ENCODE results near the gene PIK3CA.

PIK3CA gene

DNA sequence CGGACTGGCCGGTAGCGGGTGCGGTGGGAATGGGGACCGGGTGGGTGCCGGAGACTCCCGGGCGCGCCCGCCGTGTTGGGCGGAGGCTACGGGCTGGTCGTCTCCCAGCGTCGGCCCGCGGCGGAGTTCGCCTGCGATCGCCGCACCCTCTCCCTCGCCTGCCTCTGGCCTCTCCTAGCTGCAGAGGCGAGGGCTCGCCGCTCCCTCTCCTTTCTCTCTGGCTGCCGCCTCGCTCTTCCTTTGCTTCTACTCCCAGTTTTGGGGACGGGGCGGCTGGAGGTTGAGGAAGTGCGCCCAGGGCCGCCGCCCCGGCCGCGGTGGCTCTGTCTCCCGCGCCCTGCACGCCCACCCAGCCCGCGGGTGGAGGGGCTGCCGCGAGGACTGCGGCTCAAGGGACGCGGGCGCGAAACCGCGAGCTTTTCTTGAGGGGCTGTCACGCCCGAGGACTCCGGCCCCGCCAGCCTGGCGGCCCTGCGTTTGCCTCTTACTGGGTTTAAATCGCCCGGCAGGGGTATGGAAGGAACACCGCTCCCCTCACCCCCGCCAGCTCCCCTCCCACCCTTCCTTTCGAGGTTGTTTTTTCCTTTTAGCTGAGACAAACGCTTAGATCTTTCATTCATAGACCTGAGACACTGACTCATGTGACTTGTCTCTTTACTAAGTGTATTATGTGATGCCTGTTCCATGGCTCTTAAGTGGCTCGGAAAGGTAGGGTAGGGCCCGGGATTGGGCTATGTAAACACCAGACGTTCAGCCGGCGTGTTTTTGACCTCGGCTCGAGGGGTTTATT, 654 bp downstream of the PIK3CA start:
- TF ChIP-seq YY1 (IDR thresholded peaks at IDR 0.05; ENCODE audit: insufficient read depth, insufficient read length) (no peak), ZNF274 (IDR thresholded peaks at IDR 0.05; ENCODE audit: low read depth, low read length) (no peak), SUZ12 (IDR thresholded peaks at IDR 0.05; ENCODE audit: extremely low read depth, insufficient read depth, insufficient read length) (no peak)
- no peak for DNase-seq (ENCODE audit: low read depth, low spot score)
- no peaks in the 10 kb centered on the region for H3K27me3 ChIP-seq (ENCODE audit: insufficient read depth, insufficient read length)
- peak overlapping the region; percentile 92 for H3K9ac ChIP-seq (ENCODE audit: insufficient read length, low read depth)
- H3K9me3 ChIP-seq (ENCODE audit: insufficient read depth, low read length), result no peaks in the 10 kb centered on the region
- H3K4me1 ChIP-seq (ENCODE audit: insufficient read depth, insufficient read length), result no peaks in the 10 kb centered on the region
- H3K4me3 ChIP-seq (ENCODE audit: insufficient read length, low read depth), result peak overlapping the region; percentile 82
- no peaks in the 10 kb centered on the region for H3K36me3 ChIP-seq (ENCODE audit: insufficient read depth, insufficient read length, low read length)

DNA sequence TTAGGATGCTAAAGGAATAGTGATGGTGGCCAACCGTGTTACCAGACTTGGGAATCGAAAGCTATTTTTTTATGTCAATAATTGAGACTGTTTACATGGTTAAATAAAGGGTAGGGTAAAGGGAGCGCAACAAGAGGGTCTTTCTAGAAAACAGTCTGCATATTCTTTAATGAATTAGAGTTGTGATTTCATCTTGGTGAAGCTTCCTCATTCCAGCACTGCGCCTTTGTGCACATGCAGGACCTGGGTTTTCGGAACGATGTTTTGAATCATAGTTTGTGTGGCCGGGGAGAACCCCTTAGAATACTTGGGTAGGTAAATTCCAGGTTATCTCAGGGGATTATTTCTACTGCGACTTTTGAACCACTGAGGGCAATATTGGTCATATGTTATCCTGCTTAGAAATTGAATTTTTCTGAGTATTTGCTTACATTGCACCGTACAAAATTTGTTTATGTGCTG, 1.3 kb downstream of the PIK3CA start:
- Histone ChIP-seq H3K9ac (ENCODE audit: insufficient read length, low read depth) (peak overlapping the region; percentile 92), H3K27me3 (ENCODE audit: insufficient read depth, insufficient read length) (no peaks in the 10 kb centered on the region), H3K4me1 (ENCODE audit: insufficient read depth, insufficient read length) (no peaks in the 10 kb centered on the region), H3K9me3 (ENCODE audit: insufficient read depth, low read length) (no peaks in the 10 kb centered on the region), H3K4me3 (ENCODE audit: insufficient read length, low read depth) (peak overlapping the region; percentile 82), H3K36me3 (ENCODE audit: insufficient read depth, insufficient read length, low read length) (no peaks in the 10 kb centered on the region)
- no peak for DNase-seq (ENCODE audit: low read depth, low spot score)
- TF ChIP-seq YY1 (IDR thresholded peaks at IDR 0.05; ENCODE audit: insufficient read depth, insufficient read length), result no peak
- no peak for TF ChIP-seq SUZ12 (IDR thresholded peaks at IDR 0.05; ENCODE audit: extremely low read depth, insufficient read depth, insufficient read length)
- no peak for TF ChIP-seq ZNF274 (IDR thresholded peaks at IDR 0.05; ENCODE audit: low read depth, low read length)

DNA sequence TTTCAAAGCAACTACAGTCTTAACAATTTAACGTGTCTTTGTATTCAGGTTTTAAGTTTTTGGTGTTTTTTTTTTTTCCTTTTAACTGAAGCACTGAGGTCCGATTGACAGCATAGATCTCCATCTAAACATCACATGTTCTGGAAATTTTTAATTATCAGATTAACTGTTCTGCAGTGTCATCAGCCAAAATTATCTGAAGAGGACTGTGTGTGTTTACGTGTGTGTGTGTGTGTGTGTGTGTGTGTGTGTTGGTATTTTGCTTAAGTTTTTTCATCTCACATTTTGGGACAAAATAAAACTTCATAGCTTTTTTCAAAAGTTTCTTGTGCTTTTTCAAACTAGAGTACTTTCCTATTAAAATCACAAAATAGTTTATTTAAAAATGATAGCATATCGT, 1.8 kb downstream of the PIK3CA start:
- Histone ChIP-seq H3K4me3 (ENCODE audit: insufficient read length, low read depth) (peak overlapping the region; percentile 82), H3K4me1 (ENCODE audit: insufficient read depth, insufficient read length) (no peaks in the 10 kb centered on the region), H3K36me3 (ENCODE audit: insufficient read depth, insufficient read length, low read length) (no peaks in the 10 kb centered on the region), H3K27me3 (ENCODE audit: insufficient read depth, insufficient read length) (no peaks in the 10 kb centered on the region), H3K9ac (ENCODE audit: insufficient read length, low read depth) (no peak overlapping the region), H3K9me3 (ENCODE audit: insufficient read depth, low read length) (no peaks in the 10 kb centered on the region)
- TF ChIP-seq SUZ12 (IDR thresholded peaks at IDR 0.05; ENCODE audit: extremely low read depth, insufficient read depth, insufficient read length) (no peak), YY1 (IDR thresholded peaks at IDR 0.05; ENCODE audit: insufficient read depth, insufficient read length) (no peak), ZNF274 (IDR thresholded peaks at IDR 0.05; ENCODE audit: low read depth, low read length) (no peak)
- DNase-seq (ENCODE audit: low read depth, low spot score), result no peak

DNA sequence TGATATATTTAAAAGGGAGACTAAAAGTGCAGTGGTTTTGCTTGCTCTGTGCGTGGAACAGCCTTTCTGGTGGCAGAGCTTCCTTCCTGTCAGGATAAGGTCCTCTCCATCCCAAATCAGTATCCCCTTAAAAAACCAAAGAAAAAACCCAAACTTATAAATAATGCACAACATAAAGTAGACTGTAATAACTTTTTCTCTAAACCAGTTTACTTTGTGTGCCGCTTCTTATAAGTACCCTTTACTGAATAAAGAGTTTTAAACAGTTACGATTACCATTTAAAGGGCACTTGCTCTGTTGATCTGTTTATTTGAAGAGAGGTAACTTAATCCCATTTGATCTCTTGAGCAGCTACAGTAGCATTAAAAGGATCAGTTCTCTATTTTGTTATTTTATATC, 2.5 kb downstream of the PIK3CA start:
- Histone ChIP-seq H3K9ac (ENCODE audit: insufficient read length, low read depth) (no peak overlapping the region), H3K9me3 (ENCODE audit: insufficient read depth, low read length) (no peaks in the 10 kb centered on the region)

DNA sequence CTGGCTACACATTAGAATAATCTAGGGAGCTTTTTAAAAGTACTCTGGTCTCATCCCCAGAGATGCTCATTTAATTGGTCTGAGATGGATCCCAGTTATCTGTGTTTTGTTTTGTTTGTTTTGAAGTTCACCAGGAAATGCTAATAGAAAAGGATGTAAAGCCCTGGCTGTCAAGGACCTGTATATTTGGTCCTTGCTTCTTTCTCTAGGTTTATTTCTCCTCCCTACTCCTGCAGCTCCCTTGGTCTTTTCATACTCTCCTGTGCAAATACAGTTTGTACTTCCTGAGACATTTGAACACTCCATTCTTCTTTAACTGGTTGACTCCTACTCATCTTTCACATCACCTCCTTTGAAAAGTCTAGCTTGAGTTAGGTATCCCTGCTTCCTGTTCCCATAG, 3.3 kb downstream of the PIK3CA start:
- H3K36me3 ChIP-seq (ENCODE audit: insufficient read depth, insufficient read length, low read length), result no peaks in the 10 kb centered on the region
- H3K9ac ChIP-seq (ENCODE audit: insufficient read length, low read depth), result no peak overlapping the region
- no peak for DNase-seq (ENCODE audit: low read depth, low spot score)
- no peak overlapping the region for H3K4me3 ChIP-seq (ENCODE audit: insufficient read length, low read depth)
- no peaks in the 10 kb centered on the region for H3K4me1 ChIP-seq (ENCODE audit: insufficient read depth, insufficient read length)
- no peaks in the 10 kb centered on the region for H3K27me3 ChIP-seq (ENCODE audit: insufficient read depth, insufficient read length)
- no peaks in the 10 kb centered on the region for H3K9me3 ChIP-seq (ENCODE audit: insufficient read depth, low read length)
- TF ChIP-seq ZNF274 (IDR thresholded peaks at IDR 0.05; ENCODE audit: low read depth, low read length) (no peak), SUZ12 (IDR thresholded peaks at IDR 0.05; ENCODE audit: extremely low read depth, insufficient read depth, insufficient read length) (no peak), YY1 (IDR thresholded peaks at IDR 0.05; ENCODE audit: insufficient read depth, insufficient read length) (no peak)

More for the DNA sequence above, 2.5 kb downstream of the PIK3CA start:
- DNase-seq (ENCODE audit: low read depth, low spot score), result no peak
- Histone ChIP-seq H3K4me1 (ENCODE audit: insufficient read depth, insufficient read length) (no peaks in the 10 kb centered on the region), H3K4me3 (ENCODE audit: insufficient read length, low read depth) (no peak overlapping the region), H3K27me3 (ENCODE audit: insufficient read depth, insufficient read length) (no peaks in the 10 kb centered on the region), H3K36me3 (ENCODE audit: insufficient read depth, insufficient read length, low read length) (no peaks in the 10 kb centered on the region)
- TF ChIP-seq ZNF274 (IDR thresholded peaks at IDR 0.05; ENCODE audit: low read depth, low read length), result no peak
- TF ChIP-seq YY1 (IDR thresholded peaks at IDR 0.05; ENCODE audit: insufficient read depth, insufficient read length), result no peak
- no peak for TF ChIP-seq SUZ12 (IDR thresholded peaks at IDR 0.05; ENCODE audit: extremely low read depth, insufficient read depth, insufficient read length)

DNA sequence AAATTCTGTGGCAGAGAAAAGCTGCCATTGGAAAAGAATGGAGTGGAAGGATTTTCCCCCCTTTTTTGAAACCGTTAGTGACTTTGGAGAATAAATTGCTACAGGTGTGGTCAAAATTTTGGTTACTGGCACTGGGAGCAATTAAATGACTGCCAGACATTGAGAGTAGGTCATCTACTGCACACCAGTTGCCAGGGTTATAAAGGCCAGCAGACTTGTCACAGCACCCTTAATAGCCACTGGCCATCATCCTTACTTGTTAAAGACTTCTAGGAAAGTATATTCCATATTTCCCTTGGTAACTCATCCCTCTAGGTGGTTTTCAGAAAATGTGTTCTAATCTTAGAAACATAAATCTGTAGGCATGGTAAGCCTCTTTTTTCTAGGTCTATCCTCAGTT, 8.0 kb downstream of the PIK3CA start:
- H3K27me3 ChIP-seq (ENCODE audit: insufficient read depth, insufficient read length), result no peaks in the 10 kb centered on the region
- no peaks in the 10 kb centered on the region for H3K36me3 ChIP-seq (ENCODE audit: insufficient read depth, insufficient read length, low read length)
- no peak for DNase-seq (ENCODE audit: low read depth, low spot score)
- no peaks in the 10 kb centered on the region for H3K4me1 ChIP-seq (ENCODE audit: insufficient read depth, insufficient read length)
- no peak overlapping the region for H3K4me3 ChIP-seq (ENCODE audit: insufficient read length, low read depth)
- no peaks in the 10 kb centered on the region for H3K9me3 ChIP-seq (ENCODE audit: insufficient read depth, low read length)
- TF ChIP-seq YY1 (IDR thresholded peaks at IDR 0.05; ENCODE audit: insufficient read depth, insufficient read length), result no peak
- no peak for TF ChIP-seq SUZ12 (IDR thresholded peaks at IDR 0.05; ENCODE audit: extremely low read depth, insufficient read depth, insufficient read length)
- TF ChIP-seq ZNF274 (IDR thresholded peaks at IDR 0.05; ENCODE audit: low read depth, low read length), result no peak
- H3K9ac ChIP-seq (ENCODE audit: insufficient read length, low read depth), result no peak overlapping the region

DNA sequence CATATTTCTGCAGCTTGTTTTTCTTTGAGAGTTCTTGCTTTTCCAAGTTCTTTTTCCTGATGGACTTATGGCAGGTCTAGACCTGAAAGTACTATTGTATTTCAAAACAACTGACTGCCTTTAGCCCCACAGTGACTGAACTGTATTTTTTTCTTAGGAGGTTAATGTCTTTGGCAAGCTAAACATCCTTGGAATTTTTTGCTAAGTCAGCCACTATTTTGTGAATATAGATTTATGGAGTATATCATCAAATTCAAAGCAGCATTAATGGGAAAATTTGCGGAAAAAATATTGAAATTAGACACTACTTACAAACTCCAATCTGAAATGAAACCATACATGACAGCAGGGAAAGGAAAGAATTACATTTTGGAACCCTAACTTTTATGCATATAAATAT, 8.6 kb downstream of the PIK3CA start:
- H3K27me3 ChIP-seq (ENCODE audit: insufficient read depth, insufficient read length), result no peaks in the 10 kb centered on the region
- no peak overlapping the region for H3K9ac ChIP-seq (ENCODE audit: insufficient read length, low read depth)
- DNase-seq (ENCODE audit: low read depth, low spot score), result no peak
- no peaks in the 10 kb centered on the region for H3K9me3 ChIP-seq (ENCODE audit: insufficient read depth, low read length)
- no peaks in the 10 kb centered on the region for H3K36me3 ChIP-seq (ENCODE audit: insufficient read depth, insufficient read length, low read length)
- no peaks in the 10 kb centered on the region for H3K4me1 ChIP-seq (ENCODE audit: insufficient read depth, insufficient read length)
- no peak for TF ChIP-seq SUZ12 (IDR thresholded peaks at IDR 0.05; ENCODE audit: extremely low read depth, insufficient read depth, insufficient read length)
- TF ChIP-seq YY1 (IDR thresholded peaks at IDR 0.05; ENCODE audit: insufficient read depth, insufficient read length), result no peak
- no peak for TF ChIP-seq ZNF274 (IDR thresholded peaks at IDR 0.05; ENCODE audit: low read depth, low read length)
- H3K4me3 ChIP-seq (ENCODE audit: insufficient read length, low read depth), result no peak overlapping the region

Measured in NT2/D1 (cell line).